ENCODE results near the gene CLDN6. TPM values are rescaled to one million over a fixed set of nuclear protein-coding genes. Genes with fewer than 3 reads are reported as not detected.

Gene CLDN6
- total RNA-seq, 1 experiment from 2014 or later = not detected

DNA sequence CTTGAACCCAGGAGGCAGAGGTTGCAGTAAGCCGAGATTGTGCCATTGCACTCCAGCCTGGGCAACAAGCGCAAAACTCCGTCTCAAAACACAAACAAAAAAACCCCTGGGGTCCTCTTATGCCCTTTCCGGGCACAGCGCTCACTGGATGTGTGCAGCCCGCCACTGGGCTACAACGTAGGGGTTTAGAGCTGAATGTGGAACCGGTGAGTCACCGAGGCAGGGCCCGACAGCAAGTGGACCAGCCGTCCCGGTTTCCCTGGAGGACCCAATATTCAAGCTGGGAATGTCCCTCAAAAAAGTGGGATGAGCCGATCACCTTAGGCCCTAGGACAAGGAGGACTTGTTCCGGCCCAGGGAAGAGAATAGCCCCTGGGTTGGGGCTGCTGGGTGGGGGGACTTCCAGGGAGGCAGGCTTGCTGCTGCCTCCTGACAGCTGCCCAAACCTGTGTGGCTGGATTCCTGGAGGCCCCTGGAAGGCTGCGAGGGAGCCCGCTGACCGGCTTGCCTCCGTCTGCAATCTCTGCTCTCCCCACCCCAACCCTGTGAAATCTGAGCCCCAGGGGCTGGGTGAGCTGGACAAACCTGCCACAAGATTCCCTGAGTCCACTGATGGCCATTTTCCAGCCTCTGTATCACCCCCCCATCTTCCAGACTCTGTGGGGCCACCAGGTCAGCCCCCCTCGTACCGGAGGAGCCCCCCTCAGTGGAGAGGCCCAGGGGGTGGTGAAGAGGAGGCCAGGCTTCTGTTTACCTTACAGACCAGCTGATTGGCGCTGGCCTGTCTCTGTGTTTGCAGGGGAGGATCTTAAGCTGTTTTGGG is 8.2 kb downstream of the CLDN6 start:
- CTCF ChIA-PET = interaction anchor here (0.6 to 1.7 kb wide), 4 partner anchors 11 to 245 kb away, joined by 3 to 10 read pairs (median 4); partner anchors contain the start of gene TNFRSF12A
- H3K4me3 Mint-ChIP-seq (ENCODE audit: unreplicated experiment) = no peak overlapping the region
- POLR2A ChIA-PET = no interaction called here
- no TSS peak for BruUV-seq (replicated peaks)
- H3K4me1 Mint-ChIP-seq (ENCODE audit: insufficient read depth, unreplicated experiment) = no peaks in the 10 kb centered on the region
- DNase-seq (ENCODE audit: unreplicated experiment) = no peak
- no peaks in the 10 kb centered on the region for H3K9me3 Mint-ChIP-seq (ENCODE audit: unreplicated experiment)
- intact Hi-C loops (cut with micrococcal nuclease) = no loop called here
- H3K36me3 Mint-ChIP-seq (ENCODE audit: insufficient read depth, unreplicated experiment) = no peaks in the 10 kb centered on the region
- H3K27ac Mint-ChIP-seq (ENCODE audit: low read depth, unreplicated experiment) = no peak overlapping the region
- no peaks in the 10 kb centered on the region for H3K27me3 Mint-ChIP-seq (ENCODE audit: insufficient read depth, unreplicated experiment)
- TF ChIP-seq, protein P1, sequence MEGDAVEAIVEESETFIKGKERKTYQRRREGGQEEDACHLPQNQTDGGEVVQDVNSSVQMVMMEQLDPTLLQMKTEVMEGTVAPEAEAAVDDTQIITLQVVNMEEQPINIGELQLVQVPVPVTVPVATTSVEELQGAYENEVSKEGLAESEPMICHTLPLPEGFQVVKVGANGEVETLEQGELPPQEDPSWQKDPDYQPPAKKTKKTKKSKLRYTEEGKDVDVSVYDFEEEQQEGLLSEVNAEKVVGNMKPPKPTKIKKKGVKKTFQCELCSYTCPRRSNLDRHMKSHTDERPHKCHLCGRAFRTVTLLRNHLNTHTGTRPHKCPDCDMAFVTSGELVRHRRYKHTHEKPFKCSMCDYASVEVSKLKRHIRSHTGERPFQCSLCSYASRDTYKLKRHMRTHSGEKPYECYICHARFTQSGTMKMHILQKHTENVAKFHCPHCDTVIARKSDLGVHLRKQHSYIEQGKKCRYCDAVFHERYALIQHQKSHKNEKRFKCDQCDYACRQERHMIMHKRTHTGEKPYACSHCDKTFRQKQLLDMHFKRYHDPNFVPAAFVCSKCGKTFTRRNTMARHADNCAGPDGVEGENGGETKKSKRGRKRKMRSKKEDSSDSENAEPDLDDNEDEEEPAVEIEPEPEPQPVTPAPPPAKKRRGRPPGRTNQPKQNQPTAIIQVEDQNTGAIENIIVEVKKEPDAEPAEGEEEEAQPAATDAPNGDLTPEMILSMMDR (IDR thresholded peaks at IDR 0.05; ENCODE audit: unreplicated experiment) = no peak

DNA sequence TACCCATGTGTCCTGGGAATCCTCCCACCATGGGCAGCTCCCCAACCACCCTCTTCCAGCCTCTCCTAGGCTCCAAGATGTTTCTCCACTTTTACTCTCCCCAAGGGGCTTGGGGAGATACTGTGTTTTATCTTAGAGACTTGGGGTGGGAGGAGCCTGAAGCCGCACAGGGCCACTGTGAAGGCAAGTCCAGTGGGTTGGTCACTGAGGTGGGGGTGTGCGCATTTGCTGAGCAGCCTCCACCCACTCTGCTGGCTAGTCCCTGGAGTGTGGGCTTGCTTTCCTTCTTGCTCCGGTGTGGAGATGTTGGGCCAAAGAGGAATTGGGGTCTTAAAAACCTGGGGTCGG is 9.3 kb downstream of the CLDN6 start:
- intact Hi-C loops (cut with micrococcal nuclease) = no loop called here
- H3K4me1 Mint-ChIP-seq (ENCODE audit: insufficient read depth, unreplicated experiment) = no peaks in the 10 kb centered on the region
- H3K27me3 Mint-ChIP-seq (ENCODE audit: insufficient read depth, unreplicated experiment) = no peaks in the 10 kb centered on the region
- DNase-seq (ENCODE audit: unreplicated experiment) = no peak
- CTCF ChIA-PET = interaction anchor here (0.6 to 9.6 kb wide), 2 partner anchors 20 to 264 kb away, joined by 5 to 121 read pairs; no protein-coding TSS in a partner anchor
- H3K36me3 Mint-ChIP-seq (ENCODE audit: insufficient read depth, unreplicated experiment) = no peaks in the 10 kb centered on the region
- POLR2A ChIA-PET = no interaction called here
- no peaks in the 10 kb centered on the region for H3K9me3 Mint-ChIP-seq (ENCODE audit: unreplicated experiment)
- no TSS peak for BruUV-seq (replicated peaks)
- H3K27ac Mint-ChIP-seq (ENCODE audit: low read depth, unreplicated experiment) = no peak overlapping the region
- H3K4me3 Mint-ChIP-seq (ENCODE audit: unreplicated experiment) = no peak overlapping the region
- TF ChIP-seq, protein P1 (IDR thresholded peaks at IDR 0.05; ENCODE audit: unreplicated experiment) = no peak

DNA sequence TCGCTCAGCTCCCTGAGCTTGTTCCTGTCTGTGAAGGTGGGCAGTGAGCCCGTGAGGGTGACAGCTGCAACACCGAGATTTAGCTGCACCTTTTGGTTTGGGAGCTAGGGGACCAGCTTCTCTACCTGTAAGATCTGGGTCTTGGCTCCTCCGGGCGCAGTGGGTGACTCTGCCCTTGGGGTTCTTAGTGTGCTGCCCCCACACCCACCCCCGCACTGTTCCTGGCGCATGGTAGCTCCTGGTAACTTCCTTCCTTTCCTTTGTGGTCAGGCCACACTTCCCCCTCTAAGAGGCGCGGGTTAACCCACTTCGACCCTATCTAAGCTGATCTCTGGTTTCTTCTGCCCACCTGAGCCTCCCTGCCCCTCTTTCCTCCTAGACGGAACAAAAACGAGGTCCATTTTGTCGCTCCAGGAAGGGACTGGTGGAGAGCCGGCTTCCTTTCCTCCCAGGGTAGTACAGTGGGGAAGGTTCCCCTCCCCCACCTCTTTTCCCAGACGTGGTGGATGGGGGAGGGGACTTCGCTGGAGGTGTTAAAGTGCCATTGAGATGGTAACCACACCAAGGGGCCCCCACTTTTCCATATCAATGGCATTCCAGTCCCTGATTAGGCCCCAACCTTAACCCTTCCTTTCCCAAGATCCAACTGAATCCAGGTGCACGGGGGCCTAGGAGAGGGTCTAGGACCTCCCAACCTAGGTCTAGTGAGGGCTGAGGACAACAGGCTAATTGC is 9.9 kb downstream of the CLDN6 start:
- no peak for DNase-seq (ENCODE audit: unreplicated experiment)

More for the DNA sequence above, 9.9 kb downstream of the CLDN6 start:
- Mint-ChIP-seq H3K27ac (ENCODE audit: low read depth, unreplicated experiment) (no peak overlapping the region), H3K4me1 (ENCODE audit: insufficient read depth, unreplicated experiment) (no peaks in the 10 kb centered on the region), H3K27me3 (ENCODE audit: insufficient read depth, unreplicated experiment) (no peaks in the 10 kb centered on the region), H3K4me3 (ENCODE audit: unreplicated experiment) (no peak overlapping the region), H3K9me3 (ENCODE audit: unreplicated experiment) (no peaks in the 10 kb centered on the region), H3K36me3 (ENCODE audit: insufficient read depth, unreplicated experiment) (no peaks in the 10 kb centered on the region)
- TF ChIP-seq, protein P1 (IDR thresholded peaks at IDR 0.05; ENCODE audit: unreplicated experiment) = no peak
- POLR2A ChIA-PET = interaction anchor here (1.3 kb wide), 1 partner anchor 14 kb away, joined by 5 read pairs; no protein-coding TSS in a partner anchor
- BruUV-seq (replicated peaks) = no TSS peak
- CTCF ChIA-PET = interaction anchor here (0.6 to 9.6 kb wide), 2 partner anchors 20 to 265 kb away, joined by 5 to 121 read pairs; no protein-coding TSS in a partner anchor
- intact Hi-C loops (cut with micrococcal nuclease) = no loop called here
